ENCODE results near the gene KRT32.

DNA sequence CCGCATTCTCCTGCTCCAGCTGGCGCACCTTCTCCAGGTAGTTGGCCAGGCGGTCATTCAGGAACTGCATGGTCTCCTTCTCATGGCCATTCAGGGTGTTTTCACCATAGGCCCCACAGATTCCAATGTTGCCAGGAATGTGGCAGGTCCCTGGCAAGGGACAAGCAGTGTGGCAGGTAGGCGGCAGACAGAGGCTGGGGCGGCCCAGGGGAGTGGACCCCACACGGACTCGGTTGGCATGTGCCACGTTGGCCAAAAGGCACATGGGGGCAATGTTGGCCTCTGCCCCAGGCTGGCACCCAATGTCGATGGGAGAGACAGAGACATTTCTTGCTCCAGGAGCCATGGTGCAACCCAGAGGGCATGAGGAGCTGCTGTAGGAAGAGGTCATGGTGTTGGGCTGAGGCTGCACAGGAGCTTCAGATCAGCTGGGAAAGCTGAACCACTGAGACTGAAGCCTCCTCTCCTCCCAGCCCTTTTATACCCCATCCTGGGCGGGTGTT, 26.6 kb downstream of the KRT32 start, which contains the start of gene KRT38:
- TF ChIP-seq, protein P1, sequence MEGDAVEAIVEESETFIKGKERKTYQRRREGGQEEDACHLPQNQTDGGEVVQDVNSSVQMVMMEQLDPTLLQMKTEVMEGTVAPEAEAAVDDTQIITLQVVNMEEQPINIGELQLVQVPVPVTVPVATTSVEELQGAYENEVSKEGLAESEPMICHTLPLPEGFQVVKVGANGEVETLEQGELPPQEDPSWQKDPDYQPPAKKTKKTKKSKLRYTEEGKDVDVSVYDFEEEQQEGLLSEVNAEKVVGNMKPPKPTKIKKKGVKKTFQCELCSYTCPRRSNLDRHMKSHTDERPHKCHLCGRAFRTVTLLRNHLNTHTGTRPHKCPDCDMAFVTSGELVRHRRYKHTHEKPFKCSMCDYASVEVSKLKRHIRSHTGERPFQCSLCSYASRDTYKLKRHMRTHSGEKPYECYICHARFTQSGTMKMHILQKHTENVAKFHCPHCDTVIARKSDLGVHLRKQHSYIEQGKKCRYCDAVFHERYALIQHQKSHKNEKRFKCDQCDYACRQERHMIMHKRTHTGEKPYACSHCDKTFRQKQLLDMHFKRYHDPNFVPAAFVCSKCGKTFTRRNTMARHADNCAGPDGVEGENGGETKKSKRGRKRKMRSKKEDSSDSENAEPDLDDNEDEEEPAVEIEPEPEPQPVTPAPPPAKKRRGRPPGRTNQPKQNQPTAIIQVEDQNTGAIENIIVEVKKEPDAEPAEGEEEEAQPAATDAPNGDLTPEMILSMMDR (IDR thresholded peaks at IDR 0.05), result no peak
- TF ChIP-seq POLR2A (IDR thresholded peaks at IDR 0.05), result no peak

All from lower leg skin (tissue), 3 donors.